ENCODE results near the gene P2RY14. TPM values are rescaled to one million over a fixed set of nuclear protein-coding genes. Genes with fewer than 3 reads are reported as not detected.

P2RY14 gene
- total and polyA plus RNA-seq, 2 experiments from 2014 or later = 0.95 TPM; not detected in 1

GRCh38 chr3:151227266-151227806, 51.0 kb downstream of the P2RY14 start:
- H3K4me2 ChIP-seq = no peak overlapping the region

More at GRCh38 chr3:151227266-151227806, 51.0 kb downstream of the P2RY14 start:
- Histone ChIP-seq H3K36me3 (ENCODE audit: insufficient read depth) (peaks cover 3% of the 10 kb centered on the region; the same call in 1 of the 2 replicates), H3K4me3 (no peak overlapping the region), H3K27ac (ENCODE audit: low read depth) (no peak overlapping the region), H2AFZ (no peak overlapping the region), H3K27me3 (ENCODE audit: insufficient read depth) (no peaks in the 10 kb centered on the region), H3F3A (replicated peaks; ENCODE audit: low read depth) (no peaks in the 10 kb centered on the region), H3K9me2 (ENCODE audit: insufficient read depth) (no peaks in the 10 kb centered on the region; the same call in 1 of the 2 replicates), H4K20me1 (replicated peaks; ENCODE audit: insufficient read depth) (no peaks in the 10 kb centered on the region), H3K4me1 (ENCODE audit: insufficient read depth) (peaks cover 28% of the 10 kb centered on the region), H3K79me2 (replicated peaks; ENCODE audit: insufficient read depth) (no peaks in the 10 kb centered on the region; the same call in 1 of the 2 replicates)
- TF ChIP-seq CREB1 (CRISPR knock-in tag; IDR thresholded peaks at IDR 0.05; ENCODE audit: low read depth) = no peak
- no peak for TF ChIP-seq ZNF462 (CRISPR knock-in tag; IDR thresholded peaks at IDR 0.05)
- no peak for TF ChIP-seq EZH2 (IDR thresholded peaks at IDR 0.05; ENCODE audit: low read depth, unreplicated experiment)
- TF ChIP-seq, protein P1, sequence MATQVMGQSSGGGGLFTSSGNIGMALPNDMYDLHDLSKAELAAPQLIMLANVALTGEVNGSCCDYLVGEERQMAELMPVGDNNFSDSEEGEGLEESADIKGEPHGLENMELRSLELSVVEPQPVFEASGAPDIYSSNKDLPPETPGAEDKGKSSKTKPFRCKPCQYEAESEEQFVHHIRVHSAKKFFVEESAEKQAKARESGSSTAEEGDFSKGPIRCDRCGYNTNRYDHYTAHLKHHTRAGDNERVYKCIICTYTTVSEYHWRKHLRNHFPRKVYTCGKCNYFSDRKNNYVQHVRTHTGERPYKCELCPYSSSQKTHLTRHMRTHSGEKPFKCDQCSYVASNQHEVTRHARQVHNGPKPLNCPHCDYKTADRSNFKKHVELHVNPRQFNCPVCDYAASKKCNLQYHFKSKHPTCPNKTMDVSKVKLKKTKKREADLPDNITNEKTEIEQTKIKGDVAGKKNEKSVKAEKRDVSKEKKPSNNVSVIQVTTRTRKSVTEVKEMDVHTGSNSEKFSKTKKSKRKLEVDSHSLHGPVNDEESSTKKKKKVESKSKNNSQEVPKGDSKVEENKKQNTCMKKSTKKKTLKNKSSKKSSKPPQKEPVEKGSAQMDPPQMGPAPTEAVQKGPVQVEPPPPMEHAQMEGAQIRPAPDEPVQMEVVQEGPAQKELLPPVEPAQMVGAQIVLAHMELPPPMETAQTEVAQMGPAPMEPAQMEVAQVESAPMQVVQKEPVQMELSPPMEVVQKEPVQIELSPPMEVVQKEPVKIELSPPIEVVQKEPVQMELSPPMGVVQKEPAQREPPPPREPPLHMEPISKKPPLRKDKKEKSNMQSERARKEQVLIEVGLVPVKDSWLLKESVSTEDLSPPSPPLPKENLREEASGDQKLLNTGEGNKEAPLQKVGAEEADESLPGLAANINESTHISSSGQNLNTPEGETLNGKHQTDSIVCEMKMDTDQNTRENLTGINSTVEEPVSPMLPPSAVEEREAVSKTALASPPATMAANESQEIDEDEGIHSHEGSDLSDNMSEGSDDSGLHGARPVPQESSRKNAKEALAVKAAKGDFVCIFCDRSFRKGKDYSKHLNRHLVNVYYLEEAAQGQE (IDR thresholded peaks at IDR 0.05; ENCODE audit: unreplicated experiment) = no peak
- no peak for TF ChIP-seq CTCF (conservative IDR thresholded peaks at IDR 0.05; ENCODE audit: low read depth in 2 of 2)
- no peak for TF ChIP-seq JUNB (IDR thresholded peaks at IDR 0.05; ENCODE audit: unreplicated experiment)
- no peak for TF ChIP-seq NANOG (IDR thresholded peaks at IDR 0.05; ENCODE audit: borderline replicate concordance)
- TF ChIP-seq ZNF114 (CRISPR knock-in tag; IDR thresholded peaks at IDR 0.05) = no peak
- TF ChIP-seq STAT1 (IDR thresholded peaks at IDR 0.05; ENCODE audit: unreplicated experiment) = no peak
- TF ChIP-seq, protein P2, sequence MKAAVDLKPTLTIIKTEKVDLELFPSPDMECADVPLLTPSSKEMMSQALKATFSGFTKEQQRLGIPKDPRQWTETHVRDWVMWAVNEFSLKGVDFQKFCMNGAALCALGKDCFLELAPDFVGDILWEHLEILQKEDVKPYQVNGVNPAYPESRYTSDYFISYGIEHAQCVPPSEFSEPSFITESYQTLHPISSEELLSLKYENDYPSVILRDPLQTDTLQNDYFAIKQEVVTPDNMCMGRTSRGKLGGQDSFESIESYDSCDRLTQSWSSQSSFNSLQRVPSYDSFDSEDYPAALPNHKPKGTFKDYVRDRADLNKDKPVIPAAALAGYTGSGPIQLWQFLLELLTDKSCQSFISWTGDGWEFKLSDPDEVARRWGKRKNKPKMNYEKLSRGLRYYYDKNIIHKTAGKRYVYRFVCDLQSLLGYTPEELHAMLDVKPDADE (IDR thresholded peaks at IDR 0.05) = no peak
- TF ChIP-seq ZNF331 (CRISPR knock-in tag; IDR thresholded peaks at IDR 0.05; ENCODE audit: low read depth) = no peak
- no peak for TF ChIP-seq EZH2phosphoT487 (IDR thresholded peaks at IDR 0.05; ENCODE audit: unreplicated experiment)
- TF ChIP-seq POLR2AphosphoS5 (IDR thresholded peaks at IDR 0.05; ENCODE audit: low read depth) = no peak
- H3K4me3 Mint-ChIP-seq = no peak overlapping the region
- peaks cover 28% of the 10 kb centered on the region for H3K4me1 Mint-ChIP-seq
- 0 out of 2 replicates have a peak overlapping the region, but pooled peaks have one; percentile 42 for H3K27ac Mint-ChIP-seq
- H3K27me3 Mint-ChIP-seq (ENCODE audit: insufficient read depth, low read depth, poor library complexity) = no peaks in the 10 kb centered on the region
- no peak for DNase-seq (ENCODE audit: low spot score)
- H3K36me3 Mint-ChIP-seq (ENCODE audit: low read depth) = peaks cover 16% of the 10 kb centered on the region
- ATAC-seq = peak; percentile 21
- peaks cover 2% of the 10 kb centered on the region; the same call in 2 of the 3 replicates for H3K9me3 Mint-ChIP-seq
